PC-3 (cell line): ENCODE results near the gene BICDL2. TPM values are rescaled to one million over a fixed set of nuclear protein-coding genes. Genes with fewer than 3 reads are reported as not detected.
A peak's percentile ranks its signal among the peaks of the same experiment; 100 is the strongest.

ENCODE experiments used
- ATAC-seq: fragments of 200-7000 bp; cut with Tn5 transposase; 2 replicates; pipeline ENCODE4 v1.9.1; 2020; ENCODE audit warnings: mild to moderate bottlenecking, moderate library complexity
- BruUV-seq: library from RNA; stranded (reverse); fragments of 400-500 nt; replicated peaks from 2 replicates; lab custom pipeline; 2021; lab: Mats Ljungman, UMichigan
- CTCF ChIA-PET: fragments of 300-600 bp; sonication (Branson Sonifier 250); formaldehyde crosslinking; loops from one replicate; lab custom pipeline; 2022; ENCODE audit warnings: antibody characterized with exemption; lab: Charles Lee
- POLR2A ChIA-PET: fragments of 300-600 bp; sonication (Branson Sonifier 250); formaldehyde crosslinking; loops from one replicate; lab custom pipeline; 2022; ENCODE audit warnings: antibody characterized with exemption; ENCODE audit not compliant: unreplicated experiment; lab: Charles Lee
- DNase-seq: peaks from one replicate; pipeline ENCODE4 v3.0.0-alpha.2; 2015
- H2AFZ ChIP-seq: fragments of 300-600 bp; sonication (generic); 2 replicates; pipeline ENCODE4 v1.6.0; 2016; ENCODE audit warnings: antibody characterized with exemption, low read length
- H3F3A ChIP-seq: fragments of 300-600 bp; sonication (generic); one replicate; pipeline ENCODE4 v1.6.0; 2017; ENCODE audit warnings: antibody characterized with exemption, low read length, control low read depth, mild to moderate bottlenecking; ENCODE audit not compliant: unreplicated experiment
- H3K27ac ChIP-seq: fragments of 300-600 bp; sonication (generic); 2 replicates; pipeline ENCODE4 v1.5.1; 2016; ENCODE audit warnings: mild to moderate bottlenecking, low read length
- H3K27me3 ChIP-seq: fragments of 300-600 bp; sonication (generic); 2 replicates; pipeline ENCODE4 v1.6.1; 2016; ENCODE audit warnings: low read length, mixed read lengths
- H3K36me3 ChIP-seq: fragments of 300-600 bp; sonication (generic); 2 replicates; pipeline ENCODE4 v1.6.1; 2016; ENCODE audit warnings: low read depth, mixed run types, low read length, mixed read lengths
- H3K4me1 ChIP-seq: fragments of 300-600 bp; sonication (generic); 2 replicates; pipeline ENCODE4 v1.5.1; 2016; ENCODE audit warnings: low read length; ENCODE audit not compliant: insufficient read depth
- H3K4me2 ChIP-seq: fragments of 300-600 bp; sonication (generic); 2 replicates; pipeline ENCODE4 v1.6.0; 2016; ENCODE audit warnings: low read length
- H3K4me3 ChIP-seq: fragments of 300-600 bp; sonication (generic); 2 replicates; pipeline ENCODE4 v1.5.1; 2016; ENCODE audit warnings: mild to moderate bottlenecking, low read length, mixed read lengths
- H3K79me2 ChIP-seq: fragments of 300-600 bp; sonication (generic); 2 replicates; pipeline ENCODE4 v1.6.1; 2017; ENCODE audit warnings: low read length, mixed read lengths
- H3K9ac ChIP-seq: fragments of 300-600 bp; sonication (generic); 2 replicates; pipeline ENCODE4 v1.6.0; 2016; ENCODE audit warnings: mild to moderate bottlenecking, low read length
- H3K9me2 ChIP-seq: fragments of 300-600 bp; sonication (generic); replicated peaks from 2 replicates; pipeline ENCODE4 v1.6.1; 2016; ENCODE audit warnings: mixed run types, low read length, mixed read lengths
- H3K9me3 ChIP-seq: fragments of 300-600 bp; sonication (generic); 2 replicates; pipeline ENCODE4 v1.6.1; 2016; ENCODE audit warnings: low read length, mixed read lengths
- H4K20me1 ChIP-seq: fragments of 300-600 bp; sonication (generic); 2 replicates; pipeline ENCODE4 v1.6.1; 2016; ENCODE audit warnings: low read length, mixed read lengths
- CTCF ChIP-seq: fragments of 300-600 bp; sonication (generic); conservative IDR thresholded peaks from 2 replicates; pipeline ENCODE4 v1.5.1; 2017; ENCODE audit warnings: antibody characterized with exemption, low read depth, mild to moderate bottlenecking, low read length
- EZH2 ChIP-seq: fragments of 300-600 bp; sonication (generic); IDR thresholded peaks from one replicate; pipeline ENCODE4 v1.6.1; 2017; ENCODE audit warnings: antibody characterized with exemption, mild to moderate bottlenecking, low read length; ENCODE audit not compliant: unreplicated experiment
- EZH2phosphoT487 ChIP-seq: fragments of 300-600 bp; sonication (generic); IDR thresholded peaks from 2 replicates; pipeline ENCODE4 v1.6.1; 2018; ENCODE audit warnings: mild to moderate bottlenecking, antibody characterized with exemption, low read length, borderline replicate concordance
- intact Hi-C: fragments of 100-400 bp; cut with micrococcal nuclease; formaldehyde crosslinking; loops from 2 replicates; pipeline ENCODE4 v1.9.0; 2023
- total RNA-seq: library from RNA; depleted of rRNA; stranded (reverse); fragments of >200 nt; gene quantifications from 2 replicates; pipeline ENCODE4 v1.2.3, GENCODE V29; 2014

The BICDL2 gene
- total RNA-seq, 1 experiment from 2014 or later: 16.3 TPM

GRCh38 chr16:3038256-3038655 lies 1.5 kb upstream of the BICDL2 start:
- no peak for DNase-seq
- Histone ChIP-seq H3K36me3 (no peaks in the 10 kb centered on the region), H2AFZ (no peak overlapping the region), H3K79me2 (no peaks in the 10 kb centered on the region), H3K4me2 (no peak overlapping the region), H4K20me1 (no peaks in the 10 kb centered on the region), H3F3A (no peaks in the 10 kb centered on the region), H3K9me2 (no peaks in the 10 kb centered on the region), H3K27me3 (no peaks in the 10 kb centered on the region), H3K4me1 (no peaks in the 10 kb centered on the region), H3K27ac (no peak overlapping the region), H3K9ac (no peak overlapping the region), H3K4me3 (no peak overlapping the region), H3K9me3 (no peaks in the 10 kb centered on the region)
- CTCF ChIA-PET: no interaction called here
- ATAC-seq: no peak
- TF ChIP-seq EZH2 (no peak), EZH2phosphoT487 (no peak), CTCF (no peak)
- POLR2A ChIA-PET: no interaction called here
- intact Hi-C loops: no loop called here
- no TSS peak for BruUV-seq

- Histone ChIP-seq H3K9me3 (no peaks in the 10 kb centered on the region), H3K9me2 (no peaks in the 10 kb centered on the region), H3K9ac (peak overlapping the region; percentile 38), H3K4me1 (peaks cover 12% of the 10 kb centered on the region), H3K27me3 (no peaks in the 10 kb centered on the region), H3K27ac (no peak overlapping the region), H3F3A (no peaks in the 10 kb centered on the region), H3K79me2 (no peaks in the 10 kb centered on the region), H3K4me2 (peak overlapping the region; percentile 91), H3K36me3 (no peaks in the 10 kb centered on the region), H4K20me1 (no peaks in the 10 kb centered on the region), H3K4me3 (peak overlapping the region; percentile 75), H2AFZ (peak overlapping the region; percentile 57; the same call in 1 of the 2 replicates)
- peak; percentile 20; the same call in 1 of the 2 replicates for ATAC-seq
- no peak for DNase-seq
- ChIA-PET POLR2A (no interaction called here), CTCF (no interaction called here)
- TF ChIP-seq EZH2 (no peak), EZH2phosphoT487 (no peak), CTCF (no peak)
- intact Hi-C loops: no loop called here
- BruUV-seq: no TSS peak
Observed at GRCh38 chr16:3035972-3036725, 595 bp downstream of the BICDL2 start.
